Activated T-helper 17 cell treated with anti-CD3 and anti-CD28 coated beads, Interleukin-2, amount 50 U/mL, for 72 hours (primary cell): Measurements from ENCODE around the gene RAB30. TPM values are rescaled to one million over a fixed set of nuclear protein-coding genes. Genes with fewer than 3 reads are reported as not detected.

ENCODE experiments used
- ATAC-seq: fragments of 150-1000 bp; cut with Tn5 transposase; replicated peaks from 2 replicates; pipeline ENCODE4 v1.10.0; 2021; ENCODE audit warnings: mild to moderate bottlenecking, moderate library complexity
- H3K27ac Mint-ChIP-seq: one replicate; pipeline ENCODE4 v1.8.0; 2022; ENCODE audit warnings: mixed read lengths
- H3K27me3 Mint-ChIP-seq: one replicate; pipeline ENCODE4 v1.8.0; 2022; ENCODE audit warnings: mixed read lengths
- H3K36me3 Mint-ChIP-seq: one replicate; pipeline ENCODE4 v1.8.0; 2022; ENCODE audit warnings: low read depth, mild to moderate bottlenecking, mixed read lengths
- H3K4me1 Mint-ChIP-seq: one replicate; pipeline ENCODE4 v1.8.0; 2022; ENCODE audit warnings: mixed read lengths
- H3K4me3 Mint-ChIP-seq: one replicate; pipeline ENCODE4 v1.8.0; 2022; ENCODE audit warnings: mild to moderate bottlenecking, mixed read lengths
- H3K9me3 Mint-ChIP-seq: one replicate; pipeline ENCODE4 v1.8.0; 2022; ENCODE audit warnings: mixed read lengths
- total RNA-seq, 2 donors: library from RNA; stranded (reverse); gene quantifications; one replicate each; pipeline ENCODE4 v1.2.3, GENCODE V29; 2022

The RAB30 gene
- total RNA-seq, 2 donors from 2014 or later = 7.0 to 8.7 TPM

- ATAC-seq = no peak
- peaks cover 3% of the 10 kb centered on the region for H3K9me3 Mint-ChIP-seq
- H3K36me3 Mint-ChIP-seq = no peaks in the 10 kb centered on the region
- no peaks in the 10 kb centered on the region for H3K27me3 Mint-ChIP-seq
- H3K27ac Mint-ChIP-seq = no peak overlapping the region
- peaks cover 35% of the 10 kb centered on the region for H3K4me1 Mint-ChIP-seq
- no peak overlapping the region for H3K4me3 Mint-ChIP-seq
Observed at GRCh38 chr11:83057721-83058120, 14.0 kb downstream of the RAB30 start.

- H3K9me3 Mint-ChIP-seq = peaks cover 4% of the 10 kb centered on the region
- H3K27me3 Mint-ChIP-seq = no peaks in the 10 kb centered on the region
- peaks cover 29% of the 10 kb centered on the region for H3K4me1 Mint-ChIP-seq
- peak overlapping the region; percentile 56 for H3K4me3 Mint-ChIP-seq
- H3K36me3 Mint-ChIP-seq = no peaks in the 10 kb centered on the region
- no peak for ATAC-seq
- H3K27ac Mint-ChIP-seq = peak overlapping the region; percentile 78
Observed at GRCh38 chr11:83056611-83057010, 15.1 kb downstream of the RAB30 start.

- H3K27me3 Mint-ChIP-seq = no peaks in the 10 kb centered on the region
Observed at GRCh38 chr11:83056204-83056603, 15.5 kb downstream of the RAB30 start.

GRCh38 chr11:83054904-83055380, 16.8 kb downstream of the RAB30 start:
- Mint-ChIP-seq H3K27ac (no peak overlapping the region), H3K27me3 (no peaks in the 10 kb centered on the region), H3K36me3 (no peaks in the 10 kb centered on the region), H3K4me3 (no peak overlapping the region), H3K9me3 (peaks cover 10% of the 10 kb centered on the region), H3K4me1 (peaks cover 34% of the 10 kb centered on the region)
- ATAC-seq = peak; percentile 25

More at GRCh38 chr11:83056204-83056603, 15.5 kb downstream of the RAB30 start:
- H3K9me3 Mint-ChIP-seq = peaks cover 8% of the 10 kb centered on the region
- H3K27ac Mint-ChIP-seq = peak overlapping the region; percentile 78
- peak; percentile 72 for ATAC-seq
- H3K36me3 Mint-ChIP-seq = no peaks in the 10 kb centered on the region
- H3K4me3 Mint-ChIP-seq = peak overlapping the region; percentile 56
- H3K4me1 Mint-ChIP-seq = peaks cover 33% of the 10 kb centered on the region

- Mint-ChIP-seq H3K36me3 (no peaks in the 10 kb centered on the region), H3K27ac (peak overlapping the region; percentile 18), H3K27me3 (no peaks in the 10 kb centered on the region), H3K4me3 (no peak overlapping the region), H3K9me3 (peaks cover 10% of the 10 kb centered on the region), H3K4me1 (peaks cover 29% of the 10 kb centered on the region)
- ATAC-seq = no peak
Observed at GRCh38 chr11:83054001-83054400, 17.7 kb downstream of the RAB30 start.

GRCh38 chr11:83051760-83052671, 19.7 kb downstream of the RAB30 start:
- H3K4me3 Mint-ChIP-seq = no peak overlapping the region
- no peak overlapping the region for H3K27ac Mint-ChIP-seq
- H3K4me1 Mint-ChIP-seq = peaks cover 29% of the 10 kb centered on the region
- no peaks in the 10 kb centered on the region for H3K27me3 Mint-ChIP-seq
- no peaks in the 10 kb centered on the region for H3K36me3 Mint-ChIP-seq
- peaks cover 10% of the 10 kb centered on the region for H3K9me3 Mint-ChIP-seq
- ATAC-seq = peak; percentile 63

- Mint-ChIP-seq H3K4me1 (peaks cover 7% of the 10 kb centered on the region), H3K4me3 (no peak overlapping the region), H3K27me3 (no peaks in the 10 kb centered on the region), H3K36me3 (no peaks in the 10 kb centered on the region), H3K9me3 (peaks cover 7% of the 10 kb centered on the region), H3K27ac (no peak overlapping the region)
- no peak for ATAC-seq
Observed at GRCh38 chr11:83047515-83048225, 24.0 kb downstream of the RAB30 start.

GRCh38 chr11:83046621-83047172, 25.0 kb downstream of the RAB30 start:
- no peak overlapping the region for H3K27ac Mint-ChIP-seq
- H3K4me1 Mint-ChIP-seq = peaks cover 6% of the 10 kb centered on the region
- ATAC-seq = no peak
- H3K9me3 Mint-ChIP-seq = peaks cover 6% of the 10 kb centered on the region
- H3K27me3 Mint-ChIP-seq = no peaks in the 10 kb centered on the region
- H3K4me3 Mint-ChIP-seq = no peak overlapping the region
- H3K36me3 Mint-ChIP-seq = no peaks in the 10 kb centered on the region

GRCh38 chr11:83044958-83045712, 26.6 kb downstream of the RAB30 start:
- Mint-ChIP-seq H3K4me3 (no peak overlapping the region), H3K36me3 (no peaks in the 10 kb centered on the region), H3K27ac (no peak overlapping the region), H3K4me1 (no peaks in the 10 kb centered on the region), H3K9me3 (no peaks in the 10 kb centered on the region), H3K27me3 (no peaks in the 10 kb centered on the region)
- peak; percentile 89 for ATAC-seq

GRCh38 chr11:83042964-83043711, 28.6 kb downstream of the RAB30 start:
- no peak overlapping the region for H3K4me3 Mint-ChIP-seq
- ATAC-seq = no peak
- no peaks in the 10 kb centered on the region for H3K36me3 Mint-ChIP-seq
- no peaks in the 10 kb centered on the region for H3K9me3 Mint-ChIP-seq
- H3K27me3 Mint-ChIP-seq = no peaks in the 10 kb centered on the region
- H3K27ac Mint-ChIP-seq = no peak overlapping the region
- peaks cover 6% of the 10 kb centered on the region for H3K4me1 Mint-ChIP-seq

- no peaks in the 10 kb centered on the region for H3K36me3 Mint-ChIP-seq
- H3K27ac Mint-ChIP-seq = no peak overlapping the region
- H3K4me1 Mint-ChIP-seq = peaks cover 6% of the 10 kb centered on the region
- no peak for ATAC-seq
- no peak overlapping the region for H3K4me3 Mint-ChIP-seq
- H3K27me3 Mint-ChIP-seq = no peaks in the 10 kb centered on the region
- H3K9me3 Mint-ChIP-seq = no peaks in the 10 kb centered on the region
Observed at GRCh38 chr11:83041126-83041525, 30.6 kb downstream of the RAB30 start.

GRCh38 chr11:83039566-83039965, 32.1 kb downstream of the RAB30 start:
- H3K4me3 Mint-ChIP-seq = no peak overlapping the region
- H3K27ac Mint-ChIP-seq = peak overlapping the region; percentile 4
- H3K27me3 Mint-ChIP-seq = no peaks in the 10 kb centered on the region
- H3K9me3 Mint-ChIP-seq = no peaks in the 10 kb centered on the region
- H3K4me1 Mint-ChIP-seq = peaks cover 9% of the 10 kb centered on the region
- no peak for ATAC-seq
- no peaks in the 10 kb centered on the region for H3K36me3 Mint-ChIP-seq

- peaks cover 11% of the 10 kb centered on the region for H3K4me1 Mint-ChIP-seq
- ATAC-seq = no peak
- H3K4me3 Mint-ChIP-seq = no peak overlapping the region
- H3K27me3 Mint-ChIP-seq = no peaks in the 10 kb centered on the region
- no peaks in the 10 kb centered on the region for H3K36me3 Mint-ChIP-seq
- H3K27ac Mint-ChIP-seq = no peak overlapping the region
- H3K9me3 Mint-ChIP-seq = no peaks in the 10 kb centered on the region
Observed at GRCh38 chr11:83037877-83038276, 33.8 kb downstream of the RAB30 start.
